ENCODE results near the gene RIMS4.

The RIMS4 gene

DNA sequence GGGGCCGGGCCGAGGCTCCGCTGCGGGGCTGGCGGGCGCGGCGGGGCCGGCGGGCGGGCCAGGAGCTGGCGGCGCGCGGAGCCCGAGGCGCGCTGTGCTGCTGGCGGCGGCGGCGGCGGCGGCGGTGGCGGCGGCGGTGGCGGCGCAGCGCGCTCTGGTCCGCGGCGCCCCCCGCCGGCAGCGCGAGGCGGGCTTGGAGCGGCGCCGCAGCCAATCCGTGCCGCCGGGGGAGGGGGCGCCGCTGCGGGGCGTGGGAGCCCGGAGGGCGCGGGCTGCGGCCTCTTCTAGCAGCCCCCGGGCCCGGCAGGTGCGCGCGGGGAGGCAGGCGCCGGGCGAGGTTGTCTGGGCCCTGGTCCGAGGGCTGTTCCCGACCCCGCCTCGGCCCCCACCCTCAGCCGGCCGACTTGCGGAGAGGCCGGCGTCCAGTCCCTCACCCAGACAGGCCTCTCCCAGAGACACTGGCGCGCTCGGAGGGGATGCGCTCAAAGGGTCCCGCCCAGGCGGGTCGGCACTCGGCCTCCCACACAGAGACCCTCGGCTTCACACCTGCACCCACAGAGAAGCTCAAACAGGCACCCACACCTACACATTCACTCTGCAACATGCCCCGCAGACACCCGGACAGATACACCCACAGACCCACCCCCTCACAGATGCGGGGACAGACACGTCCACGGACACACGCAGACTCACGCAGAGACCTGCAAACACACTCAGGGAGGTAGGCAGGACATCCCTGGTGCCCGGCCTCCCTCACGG, at the start of gene RIMS4:
Gene RIMS4 (minus strand): TSS at position 156 of the 759 bp plus-strand sequence. CDS start 275 bp downstream, outside the sequence.
- no peak for DNase-seq (ENCODE audit: low spot score)

DNA sequence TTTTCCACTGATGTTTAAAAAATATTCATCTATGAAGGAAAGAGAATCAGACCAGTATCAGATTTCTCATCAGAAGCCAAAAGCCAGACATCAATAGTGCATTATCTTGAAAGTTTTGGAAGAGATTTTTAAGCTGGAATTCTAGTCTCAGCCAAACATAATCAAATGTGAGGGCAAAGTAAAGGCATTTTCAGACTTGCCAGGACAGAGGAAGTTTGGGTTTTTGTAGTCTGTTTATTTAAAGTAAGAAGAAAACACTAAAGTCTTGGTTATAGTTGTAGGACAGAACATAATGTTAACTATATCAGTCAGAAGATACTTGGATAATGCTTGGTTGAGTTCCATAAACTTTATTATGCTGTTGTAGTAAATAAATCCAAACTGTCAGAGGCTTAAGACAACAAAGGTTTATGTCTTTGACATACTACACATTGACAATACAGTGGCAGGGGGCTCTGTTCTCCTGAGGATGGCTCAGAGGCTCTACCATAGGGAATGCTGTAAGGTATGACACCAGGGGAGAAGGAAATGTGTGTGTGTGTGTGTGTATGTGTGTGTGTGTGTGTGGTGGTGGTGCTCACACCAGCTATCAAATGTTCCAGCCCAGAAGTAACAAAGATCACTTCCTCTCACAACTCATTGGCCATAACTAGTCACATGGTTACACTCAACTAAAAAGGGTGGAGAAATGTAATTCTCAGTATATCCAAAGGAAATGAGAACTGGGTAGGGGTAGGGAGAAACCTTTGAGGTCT, 48.4 kb upstream of the RIMS4 start:
- no peak for DNase-seq (ENCODE audit: low spot score)

DNA sequence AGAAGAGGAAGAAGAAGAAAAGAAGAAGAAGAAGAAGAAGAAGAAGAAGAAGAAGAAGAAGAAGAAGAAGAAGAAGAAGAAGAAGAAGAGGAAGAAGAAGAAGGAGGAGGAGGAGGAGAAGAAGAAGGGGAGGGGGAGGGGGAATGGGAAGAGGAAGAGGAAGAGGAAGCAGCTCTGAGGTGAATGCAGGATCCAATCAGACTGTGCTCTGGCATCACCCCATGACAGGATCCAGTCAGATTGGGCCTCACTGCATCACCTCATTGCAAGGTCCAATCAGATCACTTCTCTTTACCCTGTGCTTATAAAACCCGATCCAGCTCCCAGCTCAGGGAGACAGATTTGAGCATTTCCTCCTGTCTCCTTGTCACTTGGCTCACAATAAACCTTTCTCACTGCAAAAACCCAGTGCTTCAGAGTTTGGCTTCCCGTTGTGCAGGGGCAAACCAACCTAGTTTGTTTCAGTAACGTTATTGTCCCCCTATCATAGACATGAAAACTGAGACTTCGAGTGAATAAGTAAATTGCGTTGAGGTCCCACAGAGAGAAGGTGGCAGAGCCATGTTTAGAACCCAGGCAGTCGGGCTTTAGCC, 46.6 kb upstream of the RIMS4 start:
- DNase-seq (ENCODE audit: low spot score) = no peak

DNA sequence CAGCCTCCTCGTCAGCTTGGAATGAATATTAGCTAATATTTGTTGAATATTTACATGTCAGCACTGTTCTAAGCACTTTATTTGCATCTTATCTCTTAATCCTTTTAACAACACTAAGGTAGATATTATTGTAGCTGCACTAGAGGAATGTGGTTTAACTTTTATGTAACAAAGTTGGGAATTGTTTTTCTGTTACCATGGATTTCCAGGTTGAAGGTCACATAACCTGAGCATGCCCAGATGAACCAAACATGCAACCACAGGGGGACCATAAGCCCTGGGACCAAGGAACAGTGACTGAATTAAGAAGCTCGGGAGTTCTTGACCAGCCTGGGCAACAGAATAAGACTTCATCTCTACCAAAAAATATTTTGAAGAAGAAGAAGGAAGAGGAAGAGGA, 46.1 kb upstream of the RIMS4 start:
- no peak for DNase-seq (ENCODE audit: low spot score)

DNA sequence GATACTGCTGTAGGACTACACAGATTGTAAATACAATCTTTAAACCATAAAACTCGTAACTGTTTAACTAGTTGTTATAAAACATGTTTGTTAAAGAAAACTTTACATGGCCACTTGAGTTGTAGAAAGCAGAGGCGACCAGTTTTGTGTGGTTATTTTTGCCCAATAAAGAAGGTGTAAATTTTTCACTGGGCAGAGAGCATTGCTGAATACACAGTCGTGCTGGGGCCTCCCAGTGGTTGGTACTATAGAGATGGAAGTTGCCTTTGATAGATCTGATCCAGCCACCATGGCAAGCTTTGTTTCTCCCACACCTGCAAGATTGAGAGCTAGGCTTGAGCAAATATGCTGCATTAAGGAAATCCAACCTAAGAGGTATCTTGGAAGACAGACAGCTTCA, 41.2 kb upstream of the RIMS4 start:
- DNase-seq (ENCODE audit: low spot score) = no peak

DNA sequence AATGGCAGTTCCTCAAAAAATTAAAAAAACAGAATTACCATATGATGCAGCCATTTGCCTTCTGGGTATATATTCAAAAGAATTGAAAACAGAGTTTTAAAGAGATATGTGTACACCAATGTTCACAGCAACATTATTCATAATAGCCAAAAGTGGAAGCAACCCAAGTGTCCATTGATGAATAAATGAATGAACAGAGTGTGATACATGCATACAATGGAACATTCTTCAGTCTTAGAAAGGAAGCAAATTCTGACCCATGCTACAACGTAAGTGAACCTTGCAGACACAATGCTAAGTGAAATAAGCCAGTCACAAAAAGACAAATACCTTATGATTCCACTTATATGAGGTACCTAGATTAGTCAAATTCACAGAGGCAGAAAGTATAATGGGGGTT, 40.5 kb upstream of the RIMS4 start:
- no peak for DNase-seq (ENCODE audit: low spot score)

DNA sequence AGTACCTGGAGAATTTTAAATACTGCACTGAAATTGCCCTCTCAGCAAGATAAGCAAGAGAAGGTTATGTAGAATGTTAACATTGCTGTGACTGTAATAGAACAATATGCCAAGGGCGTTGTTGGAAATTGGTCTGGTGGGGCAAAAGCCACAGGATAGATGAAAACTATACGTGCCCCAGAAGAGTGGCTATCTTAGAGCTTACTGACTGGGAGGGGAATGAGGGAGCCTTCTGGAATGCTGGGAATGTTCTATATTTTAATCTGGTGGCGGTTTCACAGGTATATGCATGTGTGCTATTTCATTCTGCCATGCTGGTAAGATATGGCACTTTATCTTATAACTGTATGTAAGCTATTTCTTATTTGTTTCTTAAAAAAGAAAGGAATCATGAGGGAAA, 39.9 kb upstream of the RIMS4 start:
- DNase-seq (ENCODE audit: low spot score) = no peak

DNA sequence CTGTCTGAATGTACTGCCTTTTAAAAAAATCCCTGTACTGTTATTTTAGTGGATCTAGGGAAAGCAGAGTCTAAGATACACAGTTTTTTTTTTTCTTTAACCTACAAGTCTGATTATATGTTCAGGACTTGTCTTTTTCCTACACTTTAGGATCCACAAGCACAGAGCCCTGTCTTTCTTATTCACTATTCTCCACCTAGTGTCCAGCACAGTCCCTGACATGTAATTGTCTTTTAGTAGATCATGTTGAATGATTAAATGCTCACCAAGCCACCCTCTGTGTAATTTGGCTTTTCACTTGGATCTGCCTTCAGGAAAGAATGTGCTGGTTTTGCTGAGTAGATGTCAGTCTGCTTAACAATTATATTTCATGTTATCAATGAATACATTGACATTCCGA, 39.4 kb upstream of the RIMS4 start:
- DNase-seq (ENCODE audit: low spot score) = no peak

DNA sequence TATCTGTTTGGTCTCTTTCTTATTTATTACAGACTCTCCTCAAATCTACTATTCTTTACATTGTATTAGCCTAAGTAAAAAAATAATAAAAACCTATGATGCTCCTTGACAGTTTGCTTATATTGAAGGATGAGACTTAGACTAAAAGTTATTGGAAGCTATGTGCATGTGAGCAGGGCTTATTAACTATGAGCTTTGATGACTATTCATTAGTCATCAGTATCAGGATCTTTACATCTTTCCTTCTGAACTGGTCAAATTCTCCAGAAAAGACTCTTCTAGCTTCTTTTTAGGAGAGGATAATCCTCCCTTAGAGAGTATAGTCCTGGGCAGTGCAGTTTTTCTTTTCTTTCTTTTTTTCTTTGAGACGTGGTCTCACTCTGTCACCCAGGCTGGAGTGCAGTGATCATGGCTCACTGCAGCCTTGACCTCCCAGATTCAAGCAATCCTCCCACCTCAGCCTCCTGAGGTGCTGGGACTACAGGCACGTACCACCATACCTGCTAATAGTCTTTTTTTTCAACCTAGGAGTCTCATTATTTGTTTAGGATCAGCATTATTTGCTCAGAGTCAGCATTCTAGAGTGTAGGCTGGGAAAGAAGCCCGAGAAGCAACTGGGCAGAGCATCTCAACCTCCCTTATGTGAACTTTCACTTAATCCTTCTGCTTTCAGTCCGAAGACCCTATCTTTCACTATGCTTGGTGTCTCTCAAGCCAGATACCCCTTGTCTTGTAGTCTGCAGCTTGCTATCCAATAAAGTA, 38.1 kb upstream of the RIMS4 start:
- DNase-seq (ENCODE audit: low spot score) = no peak

DNA sequence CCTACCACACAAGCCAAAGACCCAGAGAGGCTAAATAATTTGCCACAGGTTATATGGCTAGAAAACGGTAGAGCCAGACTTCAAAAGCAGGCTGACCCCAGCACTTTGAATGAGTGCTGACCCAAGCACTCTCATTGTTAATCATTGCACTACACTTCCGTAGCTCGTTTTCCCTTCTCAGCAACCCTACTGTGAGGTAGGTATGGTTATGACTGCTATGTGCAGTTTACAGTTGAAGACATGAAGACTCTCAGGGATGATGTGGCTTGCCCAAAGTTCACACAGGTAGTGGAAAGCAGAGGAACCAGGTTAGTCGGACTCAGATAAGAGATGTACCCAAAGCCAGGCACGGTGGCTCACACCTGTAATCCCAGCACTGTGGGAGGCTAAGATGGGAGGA, 33.5 kb upstream of the RIMS4 start:
- DNase-seq (ENCODE audit: low spot score) = no peak

DNA sequence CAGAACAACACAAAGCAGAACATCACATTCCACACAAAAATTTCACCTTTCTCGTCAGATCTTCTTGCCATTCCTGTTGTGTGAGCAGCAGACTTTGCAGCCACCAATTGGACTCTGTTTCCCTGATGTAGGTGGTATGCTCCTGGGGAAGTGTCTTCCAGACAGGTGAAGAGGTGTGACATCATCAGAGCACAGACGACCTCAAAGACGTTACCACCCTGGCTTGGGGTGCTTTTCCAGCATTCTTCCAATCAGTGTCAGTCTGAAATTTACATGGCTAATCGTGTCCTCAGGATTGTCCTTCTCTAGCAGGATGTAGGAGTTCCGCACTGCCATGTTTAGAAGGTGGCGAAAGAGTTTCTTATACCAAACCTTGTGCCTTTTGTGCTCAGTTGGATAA, 31.6 kb upstream of the RIMS4 start:
- DNase-seq (ENCODE audit: low spot score) = no peak

DNA sequence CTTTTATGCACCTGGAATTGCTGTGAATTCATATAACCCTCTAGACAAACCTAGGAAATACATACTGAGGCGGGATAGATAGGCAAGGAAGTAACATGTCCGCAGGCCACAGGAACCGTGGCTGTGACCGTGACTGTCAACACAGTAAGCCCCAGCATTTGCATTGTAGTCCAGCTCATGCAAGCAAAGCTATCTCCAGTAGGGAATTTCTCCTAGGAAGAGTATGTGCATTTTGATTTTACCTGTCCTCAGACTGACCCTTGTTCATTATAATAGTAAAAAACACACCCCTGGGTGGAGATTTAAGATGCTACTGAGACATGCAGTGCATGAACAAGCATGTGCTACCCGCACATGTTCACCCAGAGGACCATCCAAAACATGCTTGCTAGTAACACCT, 30.5 kb upstream of the RIMS4 start:
- no peak for DNase-seq (ENCODE audit: low spot score)

DNA sequence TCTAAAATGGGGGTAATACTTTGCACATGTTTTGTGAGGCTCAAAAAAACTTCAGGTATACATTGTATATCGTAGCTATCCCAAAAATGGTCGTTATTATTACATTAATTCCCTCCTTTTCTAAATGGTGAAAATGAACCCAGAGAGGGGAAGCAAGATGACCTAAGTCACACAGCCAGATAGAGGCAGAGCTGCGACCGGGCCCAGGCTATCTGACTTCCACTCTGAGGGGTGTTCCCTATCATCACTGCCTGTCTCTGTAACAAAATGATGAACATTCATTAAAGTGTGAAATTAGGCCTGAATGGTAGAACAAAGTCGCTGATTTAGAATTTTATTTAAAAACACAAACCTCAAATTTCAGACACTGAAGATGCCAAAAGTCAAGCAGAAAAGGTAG, 29.1 kb upstream of the RIMS4 start:
- no peak for DNase-seq (ENCODE audit: low spot score)

DNA sequence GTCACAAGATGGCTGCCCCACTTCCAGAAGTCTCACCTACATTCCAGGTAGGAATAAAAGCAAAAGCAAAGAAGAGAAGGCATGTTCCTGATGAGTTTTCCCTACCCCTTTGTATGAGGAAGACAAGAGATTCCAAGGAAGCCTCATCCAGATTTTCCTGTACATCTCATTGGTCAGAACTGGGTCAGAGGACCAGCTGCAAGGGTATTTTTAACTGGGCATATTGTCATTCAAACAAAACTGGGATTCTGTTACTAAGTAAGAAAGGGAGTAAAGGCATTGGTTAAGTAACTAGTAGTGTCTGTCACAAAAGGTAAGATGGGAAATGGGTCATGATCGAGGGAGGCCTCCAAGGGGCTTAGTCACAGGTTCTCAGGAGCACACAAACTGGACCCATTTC, 28.2 kb upstream of the RIMS4 start:
- DNase-seq (ENCODE audit: low spot score) = no peak

DNA sequence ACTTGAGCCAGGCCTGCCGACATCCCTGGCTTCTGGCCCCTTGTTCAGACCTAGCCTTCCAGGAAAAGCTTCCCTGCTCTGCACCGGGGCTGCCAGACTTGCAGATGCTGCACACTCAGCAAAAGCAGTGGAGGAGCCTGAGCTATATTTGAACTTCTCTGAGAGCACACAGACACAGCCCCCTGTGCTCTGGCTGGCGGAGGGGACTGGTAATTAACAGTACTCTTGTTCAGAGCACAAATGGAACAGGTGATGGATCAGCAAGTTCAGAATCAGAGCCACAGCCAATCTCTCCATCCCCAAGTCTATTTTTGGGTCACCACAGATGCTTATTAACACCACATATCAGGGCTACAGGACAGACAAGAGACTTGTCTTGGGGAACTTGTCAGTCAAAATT, 27.6 kb upstream of the RIMS4 start:
- DNase-seq (ENCODE audit: low spot score) = no peak

DNA sequence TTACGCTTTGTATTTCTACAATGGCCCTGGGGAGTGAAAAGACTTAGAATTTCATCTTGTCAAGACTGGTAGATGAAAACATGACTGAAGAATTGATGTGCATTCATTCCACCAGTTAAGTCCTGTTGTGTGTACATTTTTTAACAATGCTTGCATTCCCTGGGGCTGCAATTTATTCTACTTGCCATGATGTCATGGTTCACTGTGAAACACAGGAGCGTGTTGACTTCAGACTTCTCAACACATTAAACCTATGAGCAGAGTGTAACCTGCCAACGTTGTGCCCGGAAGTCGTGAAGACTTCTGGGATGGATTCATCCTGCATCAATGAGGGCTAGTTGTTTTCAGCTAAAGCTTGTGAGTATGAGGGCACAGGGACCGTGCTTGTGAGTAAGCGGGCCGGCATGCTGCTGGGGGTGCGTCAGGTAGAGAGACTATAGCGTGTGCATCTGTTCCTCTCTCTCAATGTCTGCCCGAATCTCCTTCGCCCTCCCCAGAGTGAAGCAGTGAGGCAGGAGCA, 26.3 kb upstream of the RIMS4 start:
- no peak for DNase-seq (ENCODE audit: low spot score)

DNA sequence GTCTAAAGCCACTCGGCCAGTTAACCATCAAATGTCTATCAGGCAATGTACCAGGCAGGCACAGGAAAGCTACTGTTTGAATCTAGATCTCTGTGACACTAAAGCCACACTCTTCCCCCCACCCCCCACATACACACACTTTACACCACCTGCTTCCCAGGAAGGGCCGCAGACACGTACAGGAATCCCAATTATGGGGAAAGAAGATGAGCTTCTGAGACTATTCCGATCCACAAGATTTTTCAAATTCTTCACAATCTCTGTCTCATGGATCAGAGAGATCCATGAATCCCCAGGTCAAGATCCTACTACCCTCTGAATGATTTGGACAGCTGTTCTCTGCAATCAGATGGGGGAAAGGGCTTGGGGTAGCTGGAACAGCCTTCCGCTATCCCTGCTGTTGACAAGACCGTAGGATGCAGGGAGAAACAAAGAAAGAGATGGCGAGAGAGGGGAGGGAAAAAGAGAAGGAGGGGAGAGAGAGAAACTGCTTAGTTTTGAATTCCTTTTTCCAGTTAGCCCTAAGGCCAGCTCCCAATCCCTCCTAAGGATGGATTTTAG, 25.4 kb upstream of the RIMS4 start:
- DNase-seq (ENCODE audit: low spot score) = no peak

DNA sequence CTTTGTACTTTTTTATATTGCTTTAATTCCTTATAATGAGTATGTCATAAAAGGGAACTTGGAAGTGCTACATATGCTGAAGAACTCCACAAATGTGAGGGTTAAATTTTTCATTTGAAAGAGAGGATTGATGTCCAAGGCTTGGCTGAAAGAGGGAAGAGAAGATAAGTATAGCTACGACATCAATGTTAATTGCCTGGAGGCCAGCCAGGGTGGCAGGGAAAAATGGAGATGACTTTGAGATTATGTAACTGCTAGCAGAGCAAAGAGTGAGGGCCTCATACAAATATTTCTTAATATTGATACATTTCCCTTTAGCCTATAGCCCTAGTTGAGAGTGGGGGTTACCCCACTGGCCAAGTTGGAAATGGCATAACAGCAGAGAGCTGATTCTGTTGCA, 24.8 kb upstream of the RIMS4 start:
- no peak for DNase-seq (ENCODE audit: low spot score)

DNA sequence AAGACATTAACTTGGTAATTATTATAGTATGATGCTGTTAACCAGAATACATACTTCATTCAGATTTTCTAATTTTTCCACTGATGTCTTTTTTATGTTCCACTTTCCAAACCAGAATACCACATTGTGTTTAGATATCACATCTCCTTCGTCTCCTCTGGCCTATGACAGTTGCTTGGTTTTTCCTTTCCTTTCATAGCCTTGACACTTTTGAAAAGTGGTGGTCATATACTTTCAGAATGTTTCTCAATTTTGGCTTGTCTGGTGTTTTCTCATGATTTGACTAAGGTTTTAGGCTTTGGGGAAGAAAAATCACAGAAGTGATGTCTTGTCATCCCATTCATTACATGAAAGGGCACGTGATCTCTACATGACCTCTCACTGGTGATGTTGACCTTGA, 24.3 kb upstream of the RIMS4 start:
- no peak for DNase-seq (ENCODE audit: low spot score)

DNA sequence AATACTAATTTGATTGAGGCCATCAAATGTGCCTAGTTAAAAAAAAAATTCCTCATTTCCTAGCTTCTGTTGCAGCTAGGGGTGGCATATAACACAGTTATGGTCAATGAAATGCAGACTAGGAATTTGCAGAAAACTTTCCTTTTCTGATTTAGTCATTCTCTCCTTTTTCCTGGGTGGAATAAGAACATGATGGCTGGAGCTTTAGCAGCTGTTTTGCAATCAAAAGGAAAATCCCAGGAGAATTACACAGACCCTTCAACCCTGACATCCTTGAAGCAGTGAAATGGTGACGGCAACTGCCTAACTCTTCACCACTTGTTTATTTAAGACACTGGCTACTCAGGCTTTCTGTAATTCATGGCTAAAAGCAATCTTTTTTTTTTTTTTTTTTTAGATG, 23.1 kb upstream of the RIMS4 start:
- no peak for DNase-seq (ENCODE audit: low spot score)

DNA sequence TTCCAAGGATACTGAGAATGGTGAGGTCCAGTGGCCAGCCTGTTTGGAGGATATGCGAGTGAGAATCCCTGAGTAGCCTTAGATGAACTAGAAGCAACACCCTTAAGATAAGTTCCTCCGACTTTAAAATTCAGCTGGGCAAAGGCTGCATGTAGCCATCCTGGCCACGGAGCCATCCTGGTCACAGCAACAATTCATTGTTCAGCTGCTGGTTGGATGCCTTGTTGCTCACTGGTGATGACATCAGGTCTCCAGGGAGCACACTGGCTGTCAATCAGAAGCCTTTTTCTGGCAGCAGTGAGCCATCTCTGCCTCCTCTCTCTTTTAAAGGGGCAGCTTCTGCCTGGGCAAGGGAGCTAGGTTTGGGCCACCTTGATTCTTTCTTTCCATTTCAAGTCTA, 22.4 kb upstream of the RIMS4 start:
- no peak for DNase-seq (ENCODE audit: low spot score)

DNA sequence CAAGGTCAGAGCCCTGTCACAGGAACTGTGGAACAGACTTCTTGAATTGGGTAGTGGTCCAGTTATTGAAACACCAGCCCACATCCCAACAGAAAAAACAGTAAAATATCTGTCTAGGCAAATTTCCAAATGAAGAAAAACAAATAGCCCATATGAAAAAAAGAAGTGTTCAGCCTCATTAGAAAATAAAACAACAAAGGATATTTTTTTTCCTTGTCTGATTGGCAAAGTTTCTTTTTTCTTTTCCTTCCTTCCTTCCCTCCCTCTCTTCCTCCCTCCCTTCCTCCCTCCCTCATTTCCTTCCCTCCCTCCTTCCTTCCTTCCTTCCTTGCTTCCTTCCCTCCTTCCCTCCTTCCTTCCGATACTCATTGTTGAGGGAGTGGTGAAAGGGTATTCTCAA, 20.6 kb upstream of the RIMS4 start:
- DNase-seq (ENCODE audit: low spot score) = no peak

Measured in hepatic stellate cell (primary cell).